ENCODE results near the gene SNTG2.
"Not testable (repeated sequence)": the region's sequence is repeated elsewhere in the genome, so short reads cannot be mapped to it uniquely, and the experiment has no call there.

DNA sequence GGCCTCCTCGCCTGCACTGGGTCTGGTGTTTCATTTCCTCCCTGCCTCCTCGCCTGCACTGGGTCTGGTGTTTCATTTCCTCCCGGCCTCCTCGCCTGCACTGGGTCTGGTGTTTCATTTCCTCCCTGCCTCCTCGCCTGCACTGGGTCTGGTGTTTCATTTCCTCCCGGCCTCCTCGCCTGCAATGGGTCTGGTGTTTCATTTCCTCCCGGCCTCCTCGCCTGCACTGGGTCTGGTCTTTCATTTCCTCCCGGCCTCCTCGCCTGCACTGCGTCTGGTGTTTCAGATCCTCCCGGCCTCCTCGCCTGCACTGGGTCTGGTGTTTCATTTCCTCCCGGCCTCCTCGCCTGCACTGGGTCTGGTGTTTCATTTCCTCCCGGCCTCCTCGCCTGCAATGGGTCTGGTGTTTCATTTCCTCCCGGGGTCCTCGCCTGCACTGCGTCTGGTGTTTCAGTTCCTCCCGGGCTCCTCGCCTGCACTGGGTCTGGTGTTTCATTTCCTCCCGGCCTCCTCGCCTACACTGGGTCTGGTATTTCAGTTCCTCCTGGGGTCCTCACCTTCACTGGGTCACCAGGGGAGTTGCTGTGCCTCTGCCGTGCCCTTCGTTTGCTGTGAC lies 40.8 kb upstream of the SNTG2 start:
- TF ChIP-seq, protein P1, sequence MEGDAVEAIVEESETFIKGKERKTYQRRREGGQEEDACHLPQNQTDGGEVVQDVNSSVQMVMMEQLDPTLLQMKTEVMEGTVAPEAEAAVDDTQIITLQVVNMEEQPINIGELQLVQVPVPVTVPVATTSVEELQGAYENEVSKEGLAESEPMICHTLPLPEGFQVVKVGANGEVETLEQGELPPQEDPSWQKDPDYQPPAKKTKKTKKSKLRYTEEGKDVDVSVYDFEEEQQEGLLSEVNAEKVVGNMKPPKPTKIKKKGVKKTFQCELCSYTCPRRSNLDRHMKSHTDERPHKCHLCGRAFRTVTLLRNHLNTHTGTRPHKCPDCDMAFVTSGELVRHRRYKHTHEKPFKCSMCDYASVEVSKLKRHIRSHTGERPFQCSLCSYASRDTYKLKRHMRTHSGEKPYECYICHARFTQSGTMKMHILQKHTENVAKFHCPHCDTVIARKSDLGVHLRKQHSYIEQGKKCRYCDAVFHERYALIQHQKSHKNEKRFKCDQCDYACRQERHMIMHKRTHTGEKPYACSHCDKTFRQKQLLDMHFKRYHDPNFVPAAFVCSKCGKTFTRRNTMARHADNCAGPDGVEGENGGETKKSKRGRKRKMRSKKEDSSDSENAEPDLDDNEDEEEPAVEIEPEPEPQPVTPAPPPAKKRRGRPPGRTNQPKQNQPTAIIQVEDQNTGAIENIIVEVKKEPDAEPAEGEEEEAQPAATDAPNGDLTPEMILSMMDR (IDR thresholded peaks at IDR 0.05 in 8 of 11, conservative IDR thresholded peaks at IDR 0.05 in 3 of 11) = not testable (repeated sequence)
- not testable (repeated sequence) for TF ChIP-seq POLR2A (IDR thresholded peaks at IDR 0.05)

Measured in spleen (tissue), 7 donors.